Peyer's patch (tissue), 4 donors: ENCODE data around the gene LCE3B. TPM values are rescaled to one million over a fixed set of nuclear protein-coding genes. Genes with fewer than 3 reads are reported as not detected.

Source experiments
- DNase-seq, 3 donors: peaks; one replicate each; pipeline ENCODE4 v3.0.0-alpha.2; 2017 to 2019
- H3K27ac ChIP-seq, 4 donors: fragments of 200-600 bp; sonication (generic); one replicate each; pipeline ENCODE4 v1.5.1; 2016 to 2019
- H3K27me3 ChIP-seq, 2 donors: fragments of 200-600 bp; sonication (generic); one replicate each; pipeline ENCODE4 v1.5.1; 2019
- H3K36me3 ChIP-seq, 3 donors: fragments of 200-600 bp; sonication (generic); one replicate each; pipeline ENCODE4 v1.5.1; 2016 to 2019
- H3K4me1 ChIP-seq, 4 donors: fragments of 200-600 bp; sonication (generic); one replicate each; pipeline ENCODE4 v1.5.1; 2016 to 2019
- H3K4me3 ChIP-seq, 4 donors: fragments of 200-600 bp; sonication (generic); 1 replicate in 3 of 4; 2 replicates in 1 of 4; pipeline ENCODE4 v1.5.1; 2016 to 2019; ENCODE audit warnings: mild to moderate bottlenecking in 1 of 4
- H3K9me3 ChIP-seq, 4 donors: fragments of 200-600 bp; sonication (generic); one replicate each; pipeline ENCODE4 v1.5.1; 2016 to 2019; ENCODE audit warnings: mild to moderate bottlenecking in 1 of 4
- POLR2A ChIP-seq, 2 donors: fragments of 450-650 bp; IDR thresholded peaks; one replicate each; pipeline ENCODE4 v1.5.1; 2017; ENCODE audit warnings: antibody characterized with exemption in 2 of 2, mild to moderate bottlenecking in 2 of 2, moderate library complexity in 2 of 2
- small RNA-seq, 2 donors: library from RNA; depleted of rRNA; stranded (forward); fragments of <200 nt; gene quantifications; one replicate each; pipeline ENCODE3, GENCODE V24; 2016
- total RNA-seq, 4 donors: library from RNA; depleted of rRNA; stranded (reverse); fragments of >200 nt; gene quantifications; one replicate each; pipeline ENCODE4 v1.1.0, GENCODE V29; 2016
- TF ChIP-seq, protein P1 (sequence below), 6 experiments: fragments of 450-650 bp in 4 of 6; fragments of 200-600 bp in 2 of 6; sonication (generic) in 1 of 6; IDR thresholded peaks; one replicate each; pipeline ENCODE4 v1.5.1; 2017 to 2019; ENCODE audit warnings: antibody characterized with exemption in 6 of 6, mild to moderate bottlenecking in 3 of 6, moderate library complexity in 1 of 6

Gene LCE3B
- total RNA-seq, 4 donors from 2014 or later: not detected

DNA sequence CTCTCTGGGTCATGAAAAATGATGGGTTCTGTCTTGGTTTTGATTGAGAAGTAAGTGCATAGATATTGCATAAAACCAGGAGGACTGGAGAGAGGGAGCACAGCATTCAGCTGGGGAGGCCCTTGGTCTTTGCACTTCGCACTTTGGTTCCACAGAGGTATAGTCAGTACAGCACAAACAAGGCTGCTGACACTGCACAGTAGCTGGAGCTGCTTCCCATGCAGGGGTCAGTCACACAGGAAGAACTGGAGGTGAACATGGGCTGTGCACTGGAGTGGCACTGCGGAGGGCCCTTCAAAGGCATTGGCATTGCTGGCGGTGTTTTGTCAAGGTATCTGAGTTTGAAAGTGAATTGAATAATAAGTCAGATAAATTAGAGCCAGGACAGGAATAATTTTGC, 45.0 kb downstream of the LCE3B start:
- no peaks in the 10 kb centered on the region for H3K9me3 ChIP-seq
- H3K36me3 ChIP-seq: no peaks in the 10 kb centered on the region
- no peaks in the 10 kb centered on the region for H3K4me1 ChIP-seq
- H3K27ac ChIP-seq: no peak overlapping the region
- H3K27me3 ChIP-seq: no peaks in the 10 kb centered on the region
- TF ChIP-seq, protein P1, sequence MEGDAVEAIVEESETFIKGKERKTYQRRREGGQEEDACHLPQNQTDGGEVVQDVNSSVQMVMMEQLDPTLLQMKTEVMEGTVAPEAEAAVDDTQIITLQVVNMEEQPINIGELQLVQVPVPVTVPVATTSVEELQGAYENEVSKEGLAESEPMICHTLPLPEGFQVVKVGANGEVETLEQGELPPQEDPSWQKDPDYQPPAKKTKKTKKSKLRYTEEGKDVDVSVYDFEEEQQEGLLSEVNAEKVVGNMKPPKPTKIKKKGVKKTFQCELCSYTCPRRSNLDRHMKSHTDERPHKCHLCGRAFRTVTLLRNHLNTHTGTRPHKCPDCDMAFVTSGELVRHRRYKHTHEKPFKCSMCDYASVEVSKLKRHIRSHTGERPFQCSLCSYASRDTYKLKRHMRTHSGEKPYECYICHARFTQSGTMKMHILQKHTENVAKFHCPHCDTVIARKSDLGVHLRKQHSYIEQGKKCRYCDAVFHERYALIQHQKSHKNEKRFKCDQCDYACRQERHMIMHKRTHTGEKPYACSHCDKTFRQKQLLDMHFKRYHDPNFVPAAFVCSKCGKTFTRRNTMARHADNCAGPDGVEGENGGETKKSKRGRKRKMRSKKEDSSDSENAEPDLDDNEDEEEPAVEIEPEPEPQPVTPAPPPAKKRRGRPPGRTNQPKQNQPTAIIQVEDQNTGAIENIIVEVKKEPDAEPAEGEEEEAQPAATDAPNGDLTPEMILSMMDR (IDR thresholded peaks at IDR 0.05): no peak
- TF ChIP-seq POLR2A (IDR thresholded peaks at IDR 0.05): no peak
- no peak overlapping the region for H3K4me3 ChIP-seq
- no peak for DNase-seq

DNA sequence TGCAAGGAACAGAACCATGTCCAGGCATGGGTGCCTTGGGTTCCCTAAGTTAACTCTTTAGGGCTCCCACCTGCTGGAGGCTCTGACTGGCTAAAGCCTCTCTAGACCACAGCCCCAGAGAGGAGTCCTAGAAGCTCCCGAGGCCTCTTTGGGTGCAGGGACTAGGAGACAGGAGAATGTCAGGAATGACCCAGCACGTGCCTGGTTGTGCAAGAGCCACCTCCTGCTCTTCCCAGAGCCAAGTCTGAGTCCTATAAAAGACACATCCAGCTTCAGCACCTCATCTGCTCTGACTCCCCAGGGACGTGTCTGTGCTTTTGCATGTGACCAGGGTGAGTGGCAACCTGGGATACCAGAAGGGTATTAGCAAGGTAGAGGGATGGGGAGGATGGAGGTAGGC, 49.5 kb downstream of the LCE3B start, which contains the start of gene LCE2D:
Gene LCE2D (plus strand): TSS at position 283 of the 400 bp plus-strand sequence. CDS start 726 bp downstream, outside the sequence.
- no peak within 1 kb of the TSS for H3K27ac ChIP-seq
- TF ChIP-seq, protein P1 (IDR thresholded peaks at IDR 0.05): no peak
- no peak for TF ChIP-seq POLR2A (IDR thresholded peaks at IDR 0.05)
- no peaks in the 10 kb centered on the region for H3K4me1 ChIP-seq
- H3K4me3 ChIP-seq: no peak within 1 kb of the TSS
- H3K36me3 ChIP-seq: no peaks in the 10 kb centered on the region
- no peaks in the 10 kb centered on the region for H3K9me3 ChIP-seq
- no peaks in the 10 kb centered on the region for H3K27me3 ChIP-seq
- DNase-seq: no peak

Small RNA genes lying within 50 kb of the gene (small RNA-seq; reads per million reads assigned to genes)
- gene LCE3A (0 reads per million in 2 donors), gene LCE3B (0 reads per million in 2 donors)

Other genes starting within 250 kb of the LCE3B start
- gene CRNN, start 199.5 kb upstream of the LCE3B start, total RNA-seq: under 1 TPM in 1 of 4 donors, not detected in 3; 0.67 TPM
- gene LCE5A, start 103.0 kb upstream of the LCE3B start, total RNA-seq: not detected
- gene CRCT1, start 99.3 kb upstream of the LCE3B start, total RNA-seq: not detected
- gene LCE3E, start 47.0 kb upstream of the LCE3B start, total RNA-seq: not detected
- not detected for gene LCE3D, start 33.3 kb upstream of the LCE3B start, total RNA-seq
- gene LCE3C, start 13.6 kb upstream of the LCE3B start, total RNA-seq: not detected
- not detected for gene LCE3A, start 9.3 kb downstream of the LCE3B start, total RNA-seq
- not detected for gene LCE2D, start 49.6 kb downstream of the LCE3B start, total RNA-seq
- gene LCE2C, start 61.5 kb downstream of the LCE3B start, total RNA-seq: not detected
- gene LCE2B, start 72.3 kb downstream of the LCE3B start, total RNA-seq: not detected
- not detected for gene LCE2A, start 84.5 kb downstream of the LCE3B start, total RNA-seq
- gene LCE4A, start 94.3 kb downstream of the LCE3B start, total RNA-seq: not detected
- gene KPRP, start 144.2 kb downstream of the LCE3B start, total RNA-seq: not detected
- gene LCE1F, start 161.3 kb downstream of the LCE3B start, total RNA-seq: not detected
- not detected for gene LCE1E, start 172.4 kb downstream of the LCE3B start, total RNA-seq
- not detected for gene LCE1D, start 182.9 kb downstream of the LCE3B start, total RNA-seq
- not detected for gene LCE1C, start 192.8 kb downstream of the LCE3B start, total RNA-seq
- not detected for gene LCE1B, start 198.2 kb downstream of the LCE3B start, total RNA-seq
- gene LCE1A, start 213.7 kb downstream of the LCE3B start, total RNA-seq: not detected
- gene LCE6A, start 229.0 kb downstream of the LCE3B start, total RNA-seq: not detected
- gene LCE7A, start 246.2 kb downstream of the LCE3B start, total RNA-seq: not detected